Activated naive CD4-positive, alpha-beta T cell treated with anti-CD3 and anti-CD28 coated beads, Interleukin-2, amount 10 ng/mL, durations not matched to agents 7 days and 5 days (primary cell): ENCODE data around the gene RGS6.

Experiments used
- CTCF ChIA-PET: fragments of 350-600 bp; sonication (Branson Sonifier 250); formaldehyde crosslinking; loops from one replicate; lab custom pipeline; 2021; ENCODE audit warnings: antibody characterized with exemption; lab: Charles Lee
- DNase-seq: peaks from one replicate; pipeline ENCODE4 v3.0.0-alpha.2; 2020
- H3K27ac Mint-ChIP-seq: one replicate; pipeline ENCODE4 v1.8.0; 2021; ENCODE audit warnings: mild to moderate bottlenecking, moderate library complexity, mixed read lengths
- H3K27me3 Mint-ChIP-seq: one replicate; pipeline ENCODE4 v1.8.0; 2021; ENCODE audit warnings: mild to moderate bottlenecking, mixed read lengths
- H3K36me3 Mint-ChIP-seq: one replicate; pipeline ENCODE4 v1.8.0; 2021; ENCODE audit warnings: mixed read lengths
- H3K4me1 Mint-ChIP-seq: one replicate; pipeline ENCODE4 v1.8.0; 2021; ENCODE audit warnings: mixed read lengths
- H3K4me3 Mint-ChIP-seq: one replicate; pipeline ENCODE4 v1.8.0; 2021; ENCODE audit warnings: mild to moderate bottlenecking, moderate library complexity, mixed read lengths
- H3K9me3 Mint-ChIP-seq: one replicate; pipeline ENCODE4 v1.8.0; 2021; ENCODE audit warnings: mixed read lengths

The RGS6 gene

GRCh38 chr14:72518809-72519377 lies 586.7 kb downstream of the RGS6 start:
- DNase-seq: peak; percentile 66
- Mint-ChIP-seq H3K36me3 (peaks cover 36% of the 10 kb centered on the region), H3K4me1 (peaks cover 84% of the 10 kb centered on the region), H3K9me3 (peaks cover 28% of the 10 kb centered on the region), H3K4me3 (peak overlapping the region; percentile 43), H3K27ac (peak overlapping the region; percentile 98), H3K27me3 (peaks cover 11% of the 10 kb centered on the region)
- CTCF ChIA-PET: interaction anchor here (0.6 to 9.6 kb wide), 8 partner anchors 13 to 389 kb away, joined by 3 to 228 read pairs (median 4); no protein-coding TSS in a partner anchor

- peak overlapping the region; percentile 98 for H3K27ac Mint-ChIP-seq
- H3K4me3 Mint-ChIP-seq: peak overlapping the region; percentile 43
Observed at GRCh38 chr14:72519543-72519942, 587.3 kb downstream of the RGS6 start.

DNA sequence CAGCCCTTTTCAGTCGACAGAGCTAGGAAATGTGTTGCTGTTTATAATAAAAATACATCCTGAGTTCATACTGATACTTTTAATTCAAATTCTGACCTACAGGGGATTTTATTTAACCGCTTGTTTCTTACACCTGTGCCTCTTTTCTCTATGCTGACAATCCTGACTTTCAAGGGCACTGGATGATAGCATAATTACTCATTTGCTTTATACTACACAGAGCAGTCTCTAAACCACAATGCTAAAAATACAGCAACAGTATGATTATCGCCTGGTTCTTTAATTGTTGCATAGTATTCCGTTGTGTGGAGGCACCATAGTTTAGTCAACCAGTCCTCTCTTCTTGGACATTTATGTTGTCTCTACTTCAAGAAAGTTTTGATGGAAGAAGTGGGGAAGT lies 588.8 kb downstream of the RGS6 start:
- DNase-seq: no peak
- peaks cover 9% of the 10 kb centered on the region for H3K27me3 Mint-ChIP-seq
- H3K4me1 Mint-ChIP-seq: peaks cover 96% of the 10 kb centered on the region
- H3K36me3 Mint-ChIP-seq: peaks cover 51% of the 10 kb centered on the region
- CTCF ChIA-PET: interaction anchor here (9.6 kb wide), 1 partner anchor 383 kb away, joined by 228 read pairs; no protein-coding TSS in a partner anchor
- no peak overlapping the region for H3K4me3 Mint-ChIP-seq
- peak overlapping the region; percentile 34 for H3K27ac Mint-ChIP-seq
- H3K9me3 Mint-ChIP-seq: peaks cover 31% of the 10 kb centered on the region

More at GRCh38 chr14:72519543-72519942, 587.3 kb downstream of the RGS6 start:
- Mint-ChIP-seq H3K9me3 (peaks cover 30% of the 10 kb centered on the region), H3K27me3 (peaks cover 6% of the 10 kb centered on the region), H3K4me1 (peaks cover 84% of the 10 kb centered on the region), H3K36me3 (peaks cover 42% of the 10 kb centered on the region)
- no peak for DNase-seq
- CTCF ChIA-PET: interaction anchor here (0.5 to 9.6 kb wide), 5 partner anchors 13 to 389 kb away, joined by 3 to 228 read pairs (median 5); no protein-coding TSS in a partner anchor

DNA sequence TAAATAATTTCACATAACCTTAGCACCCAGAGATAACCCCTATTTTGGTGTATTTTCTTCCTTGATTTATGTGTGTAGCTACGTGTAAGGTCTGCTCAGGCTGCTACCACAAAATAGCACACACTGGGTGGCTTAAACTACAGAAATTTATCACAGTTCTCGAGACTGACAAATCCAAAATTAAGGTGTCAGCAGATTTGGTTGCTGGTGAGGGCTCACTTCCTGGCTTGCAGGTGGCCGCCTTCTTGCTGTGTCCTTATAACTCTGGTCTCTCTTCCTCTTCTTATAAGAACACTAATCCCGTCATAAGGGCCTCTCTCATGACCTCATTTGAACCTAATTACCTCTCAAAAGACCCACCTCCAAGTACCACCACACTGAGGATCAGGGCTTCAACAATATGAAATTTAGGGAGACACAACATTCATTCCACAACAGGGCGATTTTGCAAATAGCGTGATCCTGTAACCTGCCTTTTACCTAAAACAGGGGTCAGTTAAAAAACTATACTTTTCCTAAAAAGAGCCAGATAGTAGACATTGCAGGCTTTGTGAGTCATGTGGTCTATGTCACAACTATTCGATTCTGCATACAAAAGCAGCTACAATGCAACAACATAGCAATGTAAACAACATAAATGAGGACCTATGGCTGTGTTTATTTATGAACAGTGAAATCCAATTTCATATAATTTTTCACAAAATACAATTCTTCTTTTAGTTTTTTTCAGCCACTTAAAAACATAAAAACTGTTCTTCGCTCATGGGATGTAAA lies 589.9 kb downstream of the RGS6 start:
- H3K4me1 Mint-ChIP-seq: peaks cover 92% of the 10 kb centered on the region
- peaks cover 4% of the 10 kb centered on the region for H3K27me3 Mint-ChIP-seq
- H3K36me3 Mint-ChIP-seq: peaks cover 52% of the 10 kb centered on the region
- no peak overlapping the region for H3K27ac Mint-ChIP-seq
- no peak overlapping the region for H3K4me3 Mint-ChIP-seq
- no peak for DNase-seq
- CTCF ChIA-PET: no interaction called here
- peaks cover 33% of the 10 kb centered on the region for H3K9me3 Mint-ChIP-seq

- no peak for DNase-seq
- H3K27ac Mint-ChIP-seq: peak overlapping the region; percentile 42
- H3K27me3 Mint-ChIP-seq: peaks cover 10% of the 10 kb centered on the region
- no peak overlapping the region for H3K4me3 Mint-ChIP-seq
- peaks cover 36% of the 10 kb centered on the region for H3K9me3 Mint-ChIP-seq
- CTCF ChIA-PET: no interaction called here
- peaks cover 56% of the 10 kb centered on the region for H3K36me3 Mint-ChIP-seq
- peaks cover 92% of the 10 kb centered on the region for H3K4me1 Mint-ChIP-seq
Observed at GRCh38 chr14:72522847-72523246, 590.6 kb downstream of the RGS6 start.

DNA sequence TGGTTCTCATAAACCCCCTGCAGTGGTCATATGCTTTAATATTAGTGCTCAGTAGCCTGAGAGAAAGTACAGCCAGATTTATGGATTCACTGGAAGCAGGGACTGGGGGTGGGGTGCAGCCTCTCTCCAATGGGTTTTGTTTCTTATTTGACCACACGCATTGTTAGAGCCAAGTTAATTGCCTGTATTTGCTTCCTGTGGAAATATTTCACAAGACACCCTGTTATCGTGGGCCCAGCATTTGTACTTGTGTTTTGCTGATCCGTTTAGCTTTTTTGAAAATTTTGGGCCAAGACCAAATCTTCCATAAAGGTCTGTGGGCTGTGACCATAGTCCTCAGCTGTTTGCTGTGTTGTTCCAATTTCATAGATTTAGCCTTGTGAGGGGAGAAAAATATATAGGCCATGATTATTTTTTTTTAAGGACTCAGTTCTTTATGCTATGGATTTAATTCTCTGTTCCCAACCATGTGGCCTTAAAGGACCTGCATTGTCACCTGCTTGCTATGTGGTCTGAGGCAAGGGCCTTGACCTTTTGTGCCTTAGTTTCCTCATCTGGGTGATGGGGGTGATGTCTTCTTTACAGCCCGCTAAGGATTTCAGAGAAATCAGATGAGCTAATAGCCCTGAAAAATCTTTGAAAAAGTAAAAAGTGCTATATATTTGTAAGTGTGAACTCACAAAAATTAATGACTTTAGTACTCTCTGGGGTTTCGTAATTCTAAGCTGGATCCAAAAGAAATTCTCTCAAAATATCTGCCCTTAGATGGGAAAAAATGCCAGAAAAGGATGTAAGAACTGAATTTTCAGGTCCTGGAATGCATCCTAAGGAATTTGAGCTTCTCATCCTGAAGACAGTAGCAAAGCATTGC lies 591.4 kb downstream of the RGS6 start:
- Mint-ChIP-seq H3K27me3 (peaks cover 16% of the 10 kb centered on the region), H3K36me3 (peaks cover 60% of the 10 kb centered on the region), H3K4me1 (peaks cover 92% of the 10 kb centered on the region), H3K4me3 (no peak overlapping the region), H3K27ac (peak overlapping the region; percentile 4), H3K9me3 (peaks cover 36% of the 10 kb centered on the region)
- no peak for DNase-seq
- CTCF ChIA-PET: interaction anchor here (0.9 kb wide), 1 partner anchor 425 kb away, joined by 3 read pairs; no protein-coding TSS in a partner anchor

- CTCF ChIA-PET: interaction anchor here (0.9 kb wide), 1 partner anchor 425 kb away, joined by 3 read pairs; no protein-coding TSS in a partner anchor
- H3K9me3 Mint-ChIP-seq: peaks cover 36% of the 10 kb centered on the region
- H3K27me3 Mint-ChIP-seq: peaks cover 19% of the 10 kb centered on the region
- H3K4me3 Mint-ChIP-seq: no peak overlapping the region
- H3K4me1 Mint-ChIP-seq: peaks cover 92% of the 10 kb centered on the region
- DNase-seq: no peak
- H3K36me3 Mint-ChIP-seq: peaks cover 60% of the 10 kb centered on the region
- H3K27ac Mint-ChIP-seq: peak overlapping the region; percentile 4
Observed at GRCh38 chr14:72524295-72524629, 592.0 kb downstream of the RGS6 start.

GRCh38 chr14:72525087-72525915 lies 593.1 kb downstream of the RGS6 start:
- H3K27me3 Mint-ChIP-seq: peaks cover 23% of the 10 kb centered on the region
- DNase-seq: no peak
- CTCF ChIA-PET: interaction anchor here (1.5 kb wide), 1 partner anchor 12 kb away, joined by 4 read pairs; no protein-coding TSS in a partner anchor
- H3K9me3 Mint-ChIP-seq: peaks cover 30% of the 10 kb centered on the region
- peak overlapping the region; percentile 28 for H3K27ac Mint-ChIP-seq
- peaks cover 90% of the 10 kb centered on the region for H3K4me1 Mint-ChIP-seq
- H3K4me3 Mint-ChIP-seq: no peak overlapping the region
- peaks cover 58% of the 10 kb centered on the region for H3K36me3 Mint-ChIP-seq

DNA sequence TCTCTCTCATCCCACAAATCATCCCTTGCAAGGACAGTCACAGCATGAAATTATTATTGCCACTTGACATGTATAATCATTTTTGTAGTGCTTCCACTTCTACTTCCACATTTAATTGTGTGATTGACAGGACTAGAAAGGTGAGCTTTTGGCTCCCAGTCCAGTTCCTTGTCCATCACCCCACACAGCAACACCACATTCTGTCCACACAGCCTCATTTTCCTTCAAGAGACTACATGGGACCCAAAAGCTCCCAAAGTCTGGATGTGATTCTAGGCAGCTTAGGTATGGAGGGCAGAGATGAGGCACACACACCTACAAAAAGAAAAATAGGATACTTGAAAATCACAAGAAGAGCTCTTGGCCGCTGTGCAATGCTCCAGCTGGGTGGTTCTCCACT lies 595.4 kb downstream of the RGS6 start:
- Mint-ChIP-seq H3K36me3 (peaks cover 42% of the 10 kb centered on the region), H3K27ac (no peak overlapping the region), H3K27me3 (peaks cover 23% of the 10 kb centered on the region), H3K4me3 (no peak overlapping the region), H3K9me3 (peaks cover 15% of the 10 kb centered on the region), H3K4me1 (peaks cover 91% of the 10 kb centered on the region)
- CTCF ChIA-PET: interaction anchor here (1.1 kb wide), 1 partner anchor 378 kb away, joined by 3 read pairs; no protein-coding TSS in a partner anchor
- no peak for DNase-seq

GRCh38 chr14:72528059-72528862 lies 596.0 kb downstream of the RGS6 start:
- no peak for DNase-seq
- peaks cover 15% of the 10 kb centered on the region for H3K9me3 Mint-ChIP-seq
- peaks cover 42% of the 10 kb centered on the region for H3K36me3 Mint-ChIP-seq
- peaks cover 91% of the 10 kb centered on the region for H3K4me1 Mint-ChIP-seq
- H3K4me3 Mint-ChIP-seq: no peak overlapping the region
- CTCF ChIA-PET: no interaction called here
- H3K27ac Mint-ChIP-seq: no peak overlapping the region
- H3K27me3 Mint-ChIP-seq: peaks cover 23% of the 10 kb centered on the region

GRCh38 chr14:72528863-72529175 lies 596.6 kb downstream of the RGS6 start:
- CTCF ChIA-PET: no interaction called here
- peaks cover 91% of the 10 kb centered on the region for H3K4me1 Mint-ChIP-seq

GRCh38 chr14:72532686-72533454 lies 600.6 kb downstream of the RGS6 start:
- peaks cover 25% of the 10 kb centered on the region for H3K9me3 Mint-ChIP-seq
- H3K4me3 Mint-ChIP-seq: no peak overlapping the region
- DNase-seq: no peak
- H3K4me1 Mint-ChIP-seq: peaks cover 95% of the 10 kb centered on the region
- peak overlapping the region; percentile 92 for H3K27ac Mint-ChIP-seq
- peaks cover 49% of the 10 kb centered on the region for H3K36me3 Mint-ChIP-seq
- peaks cover 27% of the 10 kb centered on the region for H3K27me3 Mint-ChIP-seq
- CTCF ChIA-PET: interaction anchor here (0.9 to 1.9 kb wide), 8 partner anchors 11 to 361 kb away, joined by 3 to 9 read pairs (median 4); partner anchors contain the start of gene DPF3

More at GRCh38 chr14:72528863-72529175, 596.6 kb downstream of the RGS6 start:
- Mint-ChIP-seq H3K27me3 (peaks cover 23% of the 10 kb centered on the region), H3K36me3 (peaks cover 44% of the 10 kb centered on the region), H3K4me3 (no peak overlapping the region), H3K9me3 (peaks cover 20% of the 10 kb centered on the region), H3K27ac (no peak overlapping the region)
- no peak for DNase-seq
